Endothelial cell of umbilical vein (primary cell): ENCODE data around the gene PNPLA2. TPM values are rescaled to one million over a fixed set of nuclear protein-coding genes. Genes with fewer than 3 reads are reported as not detected.

ENCODE experiments used
- BruUV-seq: library from RNA; stranded (reverse); fragments of 400-500 nt; replicated peaks from 2 replicates; lab custom pipeline; 2021; lab: Mats Ljungman, UMichigan
- CTCF ChIA-PET: fragments of 300-600, 350-600 bp; sonication (Branson Sonifier 250); formaldehyde crosslinking; loops from one replicate; lab custom pipeline; 2021; ENCODE audit warnings: antibody characterized with exemption, inconsistent platforms; lab: Charles Lee
- POLR2A ChIA-PET: fragments of 300-600, 350-600 bp; sonication (Branson Sonifier 250); formaldehyde crosslinking; loops from one replicate; lab custom pipeline; 2021; ENCODE audit warnings: antibody characterized with exemption, inconsistent platforms; lab: Charles Lee
- DNase-seq: peaks from one replicate; pipeline ENCODE4 v3.0.0-alpha.2; 2011; ENCODE audit warnings: low read depth, low spot score
- FAIRE-seq: peaks from 2 replicates; lab custom pipeline; 2011; peaks lifted over from hg19 to GRCh38; lab: Jason Lieb, UNC
- H2AFZ ChIP-seq: 2 replicates; pipeline ENCODE4 v1.6.0; 2012; ENCODE audit warnings: low read depth, low read length, control low read depth, inconsistent platforms
- H3K27ac ChIP-seq: 2 replicates; pipeline ENCODE4 v1.5.1; 2011; ENCODE audit warnings: low read depth, mild to moderate bottlenecking, control low read depth, low read length, moderate library complexity; ENCODE audit not compliant: insufficient read depth
- H3K27me3 ChIP-seq, 2 experiments: 2 replicates each; pipeline versions ENCODE4 v1.6.0 to v1.6.1; 2011; ENCODE audit warnings: low read length in 2 of 2, mixed read lengths in 1 of 2; ENCODE audit not compliant: control insufficient read depth in 2 of 2, insufficient read depth in 2 of 2
- H3K36me3 ChIP-seq, 2 experiments: 2 replicates in 1 of 2; 3 replicates in 1 of 2; pipeline ENCODE4 v1.5.1; 2011; ENCODE audit warnings: low read length in 2 of 2, mild to moderate bottlenecking in 1 of 2, moderate library complexity in 1 of 2; ENCODE audit not compliant: control insufficient read depth in 2 of 2, insufficient read depth in 2 of 2; ENCODE audit errors: extremely low read depth in 1 of 2
- H3K4me1 ChIP-seq: 3 replicates; pipeline ENCODE4 v1.5.1; 2011; ENCODE audit warnings: mild to moderate bottlenecking, low read length; ENCODE audit not compliant: control insufficient read depth, insufficient read depth; ENCODE audit errors: extremely low read depth
- H3K4me2 ChIP-seq: 2 replicates; pipeline ENCODE4 v1.6.1; 2011; ENCODE audit warnings: low read length, control low read depth, mixed read lengths; ENCODE audit not compliant: insufficient read depth
- H3K4me3 ChIP-seq, 3 experiments: fragments of 200-600 bp in 1 of 3; sonication (generic), shearing (Covaris generic) in 1 of 3; replicated peaks in 1 of 3; 2 replicates each; pipeline ENCODE4 v1.5.1; 2011 to 2016; ENCODE audit warnings: control low read depth in 3 of 3, low read length in 3 of 3, mild to moderate bottlenecking in 2 of 3, inconsistent platforms in 1 of 3, low read depth in 1 of 3, moderate library complexity in 1 of 3; ENCODE audit not compliant: insufficient read depth in 1 of 3
- H3K79me2 ChIP-seq: 2 replicates; pipeline ENCODE4 v1.6.0; 2012; ENCODE audit warnings: low read length, inconsistent platforms; ENCODE audit not compliant: control insufficient read depth, insufficient read depth
- H3K9ac ChIP-seq: replicated peaks from 2 replicates; pipeline ENCODE3; 2011; ENCODE audit warnings: low read length, control low read depth; ENCODE audit not compliant: insufficient read depth; ENCODE audit errors: extremely low read depth
- H3K9me1 ChIP-seq: replicated peaks from 3 replicates; pipeline ENCODE4 v1.6.0; 2011; ENCODE audit warnings: mild to moderate bottlenecking, low read length; ENCODE audit not compliant: control insufficient read depth, insufficient read depth; ENCODE audit errors: extremely low read depth
- H3K9me3 ChIP-seq: replicated peaks from 2 replicates; pipeline ENCODE4 v1.5.1; 2012; ENCODE audit warnings: low read length, inconsistent platforms; ENCODE audit not compliant: control insufficient read depth, insufficient read depth
- H4K20me1 ChIP-seq: replicated peaks from 2 replicates; pipeline ENCODE3; 2011; ENCODE audit warnings: mild to moderate bottlenecking, low read length; ENCODE audit not compliant: control insufficient read depth, insufficient read depth; ENCODE audit errors: extremely low read depth
- EZH2 ChIP-seq: IDR thresholded peaks from 2 replicates; pipeline ENCODE4 v1.6.1; 2012; ENCODE audit warnings: borderline replicate concordance, low read depth, mild to moderate bottlenecking, moderate library complexity, low read length, inconsistent platforms; ENCODE audit not compliant: severe bottlenecking
- FOS ChIP-seq: IDR thresholded peaks from 2 replicates; pipeline ENCODE4 v1.6.1; 2011; ENCODE audit warnings: mild to moderate bottlenecking, low read length, moderate library complexity, borderline replicate concordance; ENCODE audit not compliant: insufficient read depth
- GATA2 ChIP-seq: IDR thresholded peaks from 2 replicates; pipeline ENCODE4 v1.7.0; 2011; ENCODE audit warnings: low read depth, mild to moderate bottlenecking, moderate library complexity, mixed read lengths, low read length; ENCODE audit not compliant: insufficient read length, insufficient read depth
- JUN ChIP-seq: IDR thresholded peaks from 2 replicates; pipeline ENCODE4 v1.6.1; 2011; ENCODE audit warnings: borderline replicate concordance, low read depth; ENCODE audit not compliant: insufficient read length, insufficient read depth
- POLR2AphosphoS5 ChIP-seq: IDR thresholded peaks from 2 replicates; pipeline ENCODE4 v1.6.1; 2012; ENCODE audit warnings: low read depth, mild to moderate bottlenecking, control low read depth, low read length, moderate library complexity; ENCODE audit not compliant: insufficient read depth
- dilution Hi-C: fragments of 300-500 bp; cut with MboI; formaldehyde crosslinking; loops from one replicate; pipeline ENCODE4 v1.15.0; 2019; ENCODE audit warnings: low sequenced_read_pairs; ENCODE audit not compliant: extremely low pct_ligation_motif_present
- intact Hi-C: fragments of 100-400 bp; cut with micrococcal nuclease; formaldehyde crosslinking; loops from one replicate; pipeline ENCODE4 v1.10.0; 2022
- polyA plus RNA-seq, 4 experiments: library from polyadenylated mRNA; depleted of rRNA in 3 of 4; stranded (reverse) in 3 of 4; unstranded in 1 of 4; fragments of >200 nt; gene quantifications; 2 replicates each; pipeline versions ENCODE4 v1.2.1 to v1.2.3, GENCODE V29; 2011 to 2012; ENCODE audit warnings: missing spikeins in 1 of 4
- total RNA-seq: library from RNA; stranded (reverse); gene quantifications from 2 replicates; pipeline ENCODE4 v1.2.3, GENCODE V29; 2021
- TF ChIP-seq, protein P1 (sequence below), 2 donors: IDR thresholded peaks; 1 replicate in 1 of 2; 2 replicates in 1 of 2; pipeline ENCODE4 v1.5.1; 2011; ENCODE audit warnings: low read length in 2 of 2, mild to moderate bottlenecking in 2 of 2, moderate library complexity in 2 of 2, control low read depth in 1 of 2, inconsistent platforms in 1 of 2, low read depth in 1 of 2; ENCODE audit not compliant: insufficient read depth in 1 of 2; ENCODE audit errors: extremely low read depth in 1 of 2
- TF ChIP-seq, protein P2 (sequence below): IDR thresholded peaks from 2 replicates; pipeline ENCODE4 v1.6.1; 2011; ENCODE audit not compliant: insufficient read depth, insufficient read length

Gene PNPLA2
- total and polyA plus RNA-seq, 2 donors (not counting 3 experiments of a cell fraction or from before 2014, with no cell fraction given) = 73.1 to 75.6 TPM

DNA sequence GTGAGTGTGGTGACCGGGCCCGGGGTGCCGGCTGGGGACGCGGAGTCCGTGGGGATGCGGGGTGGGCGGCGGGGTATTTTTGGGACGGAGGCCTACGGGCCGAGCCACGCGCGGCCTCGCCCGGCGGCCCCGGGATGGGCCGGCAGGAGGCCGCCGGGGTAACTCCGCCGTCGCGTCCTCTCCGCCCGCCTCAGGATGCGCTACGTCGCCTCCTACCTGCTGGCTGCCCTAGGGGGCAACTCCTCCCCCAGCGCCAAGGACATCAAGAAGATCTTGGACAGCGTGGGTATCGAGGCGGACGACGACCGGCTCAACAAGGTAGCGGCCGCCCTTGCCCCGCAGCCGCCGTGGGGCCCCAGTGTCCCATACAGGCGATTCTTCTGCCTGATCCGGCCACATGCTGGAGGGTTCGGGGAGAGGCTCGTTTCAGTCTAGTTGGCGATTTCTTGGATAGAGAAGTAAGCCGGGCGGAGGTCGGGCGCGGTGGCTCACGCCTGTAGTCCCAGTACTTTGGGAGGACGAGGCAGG, 8.6 kb upstream of the PNPLA2 start:
- TF ChIP-seq FOS (no peak), GATA2 (no peak), POLR2AphosphoS5 (no peak), JUN (no peak), EZH2 (no peak)
- TF ChIP-seq, protein P1, sequence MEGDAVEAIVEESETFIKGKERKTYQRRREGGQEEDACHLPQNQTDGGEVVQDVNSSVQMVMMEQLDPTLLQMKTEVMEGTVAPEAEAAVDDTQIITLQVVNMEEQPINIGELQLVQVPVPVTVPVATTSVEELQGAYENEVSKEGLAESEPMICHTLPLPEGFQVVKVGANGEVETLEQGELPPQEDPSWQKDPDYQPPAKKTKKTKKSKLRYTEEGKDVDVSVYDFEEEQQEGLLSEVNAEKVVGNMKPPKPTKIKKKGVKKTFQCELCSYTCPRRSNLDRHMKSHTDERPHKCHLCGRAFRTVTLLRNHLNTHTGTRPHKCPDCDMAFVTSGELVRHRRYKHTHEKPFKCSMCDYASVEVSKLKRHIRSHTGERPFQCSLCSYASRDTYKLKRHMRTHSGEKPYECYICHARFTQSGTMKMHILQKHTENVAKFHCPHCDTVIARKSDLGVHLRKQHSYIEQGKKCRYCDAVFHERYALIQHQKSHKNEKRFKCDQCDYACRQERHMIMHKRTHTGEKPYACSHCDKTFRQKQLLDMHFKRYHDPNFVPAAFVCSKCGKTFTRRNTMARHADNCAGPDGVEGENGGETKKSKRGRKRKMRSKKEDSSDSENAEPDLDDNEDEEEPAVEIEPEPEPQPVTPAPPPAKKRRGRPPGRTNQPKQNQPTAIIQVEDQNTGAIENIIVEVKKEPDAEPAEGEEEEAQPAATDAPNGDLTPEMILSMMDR (IDR thresholded peaks at IDR 0.05; ENCODE audit: extremely low read depth in 1 of 2, insufficient read depth in 1 of 2, low read depth in 1 of 2, low read length in 2 of 2) = no peak
- TF ChIP-seq, protein P2, sequence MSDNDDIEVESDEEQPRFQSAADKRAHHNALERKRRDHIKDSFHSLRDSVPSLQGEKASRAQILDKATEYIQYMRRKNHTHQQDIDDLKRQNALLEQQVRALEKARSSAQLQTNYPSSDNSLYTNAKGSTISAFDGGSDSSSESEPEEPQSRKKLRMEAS = no peak
- Histone ChIP-seq H3K9me3 (no peaks in the 10 kb centered on the region), H3K79me2 (peaks cover 41% of the 10 kb centered on the region), H3K27me3 (no peaks in the 10 kb centered on the region), H3K4me2 (peak overlapping the region; percentile 57), H3K4me3 (peak overlapping the region; percentile 77 to 90 (median 80)), H3K9ac (peak overlapping the region; percentile 97), H3K9me1 (no peaks in the 10 kb centered on the region), H4K20me1 (no peaks in the 10 kb centered on the region), H3K36me3 (peaks cover 5 to 25% of the 10 kb centered on the region in 2 experiments), H2AFZ (no peak overlapping the region), H3K4me1 (peaks cover 22% of the 10 kb centered on the region), H3K27ac (peak overlapping the region; percentile 97)
- ChIA-PET CTCF (interaction anchor here (1.0 to 1.2 kb wide), 4 partner anchors 9 to 26 kb away, joined by 3 to 7 read pairs (median 5); partner anchors contain the start of genes PNPLA2 and SLC25A22), POLR2A (interaction anchor here (0.9 to 1.8 kb wide), 4 partner anchors 9 to 33 kb away, joined by 3 to 23 read pairs (median 6); partner anchors contain the start of genes PNPLA2 and TSPAN4)
- intact Hi-C loops (no loop called here), dilution Hi-C loops (no loop called here)
- DNase-seq = no peak
- BruUV-seq = TSS peak; percentile 69
- no peak for FAIRE-seq
